CD14-positive monocyte (primary cell): Measurements from ENCODE around the gene CHFR. TPM values are rescaled to one million over a fixed set of nuclear protein-coding genes. Genes with fewer than 3 reads are reported as not detected.

Experiments used
- DNase-seq, 3 donors: peaks; one replicate each; pipeline ENCODE4 v3.0.0-alpha.2; 2011 to 2022
- H2AFZ ChIP-seq: 2 replicates; pipeline ENCODE4 v1.6.0; 2012; ENCODE audit warnings: mild to moderate bottlenecking, low read depth, low read length, inconsistent platforms; ENCODE audit not compliant: insufficient read depth, poor library complexity, severe bottlenecking
- H3K27ac ChIP-seq, 2 donors: 1 replicate in 1 of 2; 2 replicates in 1 of 2; pipeline ENCODE4 v1.5.1; 2012 to 2013; ENCODE audit warnings: low read length in 2 of 2, control low read depth in 1 of 2, inconsistent platforms in 1 of 2, low read depth in 1 of 2, mild to moderate bottlenecking in 1 of 2
- H3K27me3 ChIP-seq, 2 donors: one replicate each; pipeline versions ENCODE4 v1.6.0 to v1.6.1; 2011 to 2013; ENCODE audit warnings: low read length in 2 of 2; ENCODE audit not compliant: control insufficient read depth in 2 of 2, insufficient read depth in 2 of 2
- H3K36me3 ChIP-seq, 2 donors: replicated peaks in 1 of 2; 1 replicate in 1 of 2; 2 replicates in 1 of 2; pipeline versions ENCODE4 v1.5.1 to v1.6.1; 2012 to 2013; ENCODE audit warnings: low read length in 2 of 2, control low read depth in 1 of 2, inconsistent platforms in 1 of 2, mild to moderate bottlenecking in 1 of 2; ENCODE audit not compliant: insufficient read depth in 2 of 2, control insufficient read depth in 1 of 2
- H3K4me1 ChIP-seq, 2 donors: 1 replicate in 1 of 2; 2 replicates in 1 of 2; pipeline versions ENCODE4 v1.5.1 to v1.6.1; 2012 to 2013; ENCODE audit warnings: low read length in 2 of 2, control low read depth in 1 of 2, inconsistent platforms in 1 of 2, mild to moderate bottlenecking in 1 of 2, moderate library complexity in 1 of 2; ENCODE audit not compliant: insufficient read depth in 2 of 2, control insufficient read depth in 1 of 2
- H3K4me2 ChIP-seq: replicated peaks from 2 replicates; pipeline ENCODE3; 2012; ENCODE audit warnings: low read length, moderate library complexity, mild to moderate bottlenecking; ENCODE audit not compliant: poor library complexity, severe bottlenecking; ENCODE audit errors: extremely low read depth
- H3K4me3 ChIP-seq, 3 experiments: fragments of 200-600 bp in 1 of 3; sonication (generic) in 1 of 3; replicated peaks in 1 of 3; 1 replicate in 2 of 3; 2 replicates in 1 of 3; pipeline ENCODE4 v1.5.1; 2011 to 2013; ENCODE audit warnings: low read length in 3 of 3, mild to moderate bottlenecking in 3 of 3, control low read depth in 2 of 3, low read depth in 2 of 3, inconsistent platforms in 1 of 3, moderate library complexity in 1 of 3
- H3K79me2 ChIP-seq: 2 replicates; pipeline ENCODE4 v1.6.0; 2012; ENCODE audit warnings: mild to moderate bottlenecking, control low read depth, inconsistent platforms, low read length, moderate library complexity; ENCODE audit not compliant: insufficient read depth
- H3K9ac ChIP-seq: 2 replicates; pipeline ENCODE4 v1.6.0; 2017; ENCODE audit warnings: low read length, mild to moderate bottlenecking; ENCODE audit not compliant: insufficient read depth, poor library complexity, severe bottlenecking
- H3K9me3 ChIP-seq, 2 donors: replicated peaks in 1 of 2; 1 replicate in 1 of 2; 2 replicates in 1 of 2; pipeline versions ENCODE4 v1.5.1 to v1.6.1; 2012 to 2013; ENCODE audit warnings: low read length in 2 of 2, control low read depth in 1 of 2; ENCODE audit not compliant: control insufficient read depth in 1 of 2, insufficient read depth in 1 of 2
- H4K20me1 ChIP-seq: 2 replicates; pipeline ENCODE4 v1.6.0; 2012; ENCODE audit warnings: mild to moderate bottlenecking, low read length, control low read depth, moderate library complexity; ENCODE audit not compliant: insufficient read depth
- H3K27ac Mint-ChIP-seq, 7 donors: one replicate each; pipeline ENCODE4 v1.8.0; 2020; ENCODE audit warnings: mild to moderate bottlenecking in 7 of 7, mixed read lengths in 7 of 7, moderate library complexity in 6 of 7, inconsistent platforms in 2 of 7
- H3K27me3 Mint-ChIP-seq, 3 donors: one replicate each; pipeline ENCODE4 v1.8.0; 2021 to 2022; ENCODE audit warnings: low read depth in 3 of 3, mild to moderate bottlenecking in 3 of 3, mixed read lengths in 3 of 3, moderate library complexity in 3 of 3, inconsistent platforms in 1 of 3
- H3K36me3 Mint-ChIP-seq, 2 donors: one replicate each; pipeline ENCODE4 v1.8.0; 2020; ENCODE audit warnings: mixed read lengths in 2 of 2, inconsistent platforms in 1 of 2, mild to moderate bottlenecking in 1 of 2
- H3K4me1 Mint-ChIP-seq: one replicate; pipeline ENCODE4 v1.8.0; 2020; ENCODE audit warnings: mild to moderate bottlenecking, mixed read lengths
- H3K4me3 Mint-ChIP-seq, 2 donors: one replicate each; pipeline ENCODE4 v1.8.0; 2020; ENCODE audit warnings: mild to moderate bottlenecking in 2 of 2, mixed read lengths in 2 of 2, moderate library complexity in 1 of 2
- H3K9me3 Mint-ChIP-seq, 7 donors: one replicate each; pipeline ENCODE4 v1.8.0; 2020 to 2022; ENCODE audit warnings: mixed read lengths in 7 of 7, mild to moderate bottlenecking in 6 of 7, moderate library complexity in 6 of 7, inconsistent platforms in 2 of 7
- WGBS: methylation state at CpG from one replicate; pipeline ENCODE4 v1.1.5; 2013; ENCODE audit warnings: missing lambda C conversion rate; ENCODE audit not compliant: insufficient coverage; 5-methylcytosine and 5-hydroxymethylcytosine counted together
- intact Hi-C, 2 donors: fragments of 100-400 bp; cut with micrococcal nuclease; formaldehyde crosslinking; loops; one replicate each; pipeline versions ENCODE4 v1.15.0 to v1.15.1; 2023
- polyA plus RNA-seq, 3 donors: library from polyadenylated mRNA; depleted of rRNA in 1 of 3; unstranded in 2 of 3; stranded (reverse) in 1 of 3; fragments of 300-500 nt in 2 of 3; fragments of >200 nt in 1 of 3; fragmentation: Illumina TruSeq in 2 of 3; gene quantifications; 1 replicate in 2 of 3; 2 replicates in 1 of 3; pipeline ENCODE4 v1.2.3, GENCODE V29; 2012 to 2021
- TF ChIP-seq, protein P1 (sequence below): fragments of 200-600 bp; IDR thresholded peaks from one replicate; pipeline ENCODE4 v1.8.0; 2022; ENCODE audit warnings: antibody characterized with exemption, mild to moderate bottlenecking

CHFR gene
- polyA plus RNA-seq, 3 donors = 28.0 to 76.3 (median 39.3) TPM

DNA sequence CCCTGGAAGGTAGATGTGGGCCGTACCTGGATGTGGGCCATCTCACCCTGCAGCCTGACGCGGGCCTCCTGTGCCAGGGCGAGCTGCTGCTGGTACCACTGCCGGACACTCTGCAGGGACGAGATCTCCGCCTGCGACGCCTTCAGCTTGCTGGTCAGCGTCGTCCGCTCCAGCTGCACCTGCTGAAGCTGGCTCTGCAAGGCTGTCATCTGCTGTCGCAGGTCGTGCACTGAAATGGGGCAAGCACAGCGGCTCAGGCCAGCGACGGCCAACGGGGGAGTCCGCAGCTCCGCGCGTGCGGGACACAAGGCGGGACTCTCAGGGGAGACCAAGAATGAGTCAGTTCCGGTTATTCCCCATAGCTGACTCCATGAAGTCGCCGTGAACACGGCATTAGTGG is 85.7 kb downstream of the CHFR start:
- H3K4me2 ChIP-seq = no peak overlapping the region
- peaks cover 88 to 96% of the 10 kb centered on the region in 2 donors for H3K36me3 ChIP-seq
- Mint-ChIP-seq H3K27me3 (no peaks in the 10 kb centered on the region), H3K4me3 (no peak overlapping the region), H3K9me3 (peaks cover 0 to 2% (median 0%) of the 10 kb centered on the region in 7 donors), H3K36me3 (peaks cover 80 to 95% of the 10 kb centered on the region in 2 donors), H3K4me1 (no peaks in the 10 kb centered on the region), H3K27ac (peak overlapping the region in 1 of 7 donors; percentile 27)
- no peak overlapping the region for H3K9ac ChIP-seq
- no peaks in the 10 kb centered on the region for H3K4me1 ChIP-seq
- H3K27ac ChIP-seq = no peak overlapping the region
- no peak overlapping the region for H2AFZ ChIP-seq
- H3K9me3 ChIP-seq = no peaks in the 10 kb centered on the region
- H4K20me1 ChIP-seq = peaks cover 21% of the 10 kb centered on the region
- WGBS = 93% methylated on average over 28 of the region's 28 CpGs
- no peaks in the 10 kb centered on the region for H3K27me3 ChIP-seq
- DNase-seq = no peak
- no peak overlapping the region for H3K4me3 ChIP-seq
- TF ChIP-seq, protein P1, sequence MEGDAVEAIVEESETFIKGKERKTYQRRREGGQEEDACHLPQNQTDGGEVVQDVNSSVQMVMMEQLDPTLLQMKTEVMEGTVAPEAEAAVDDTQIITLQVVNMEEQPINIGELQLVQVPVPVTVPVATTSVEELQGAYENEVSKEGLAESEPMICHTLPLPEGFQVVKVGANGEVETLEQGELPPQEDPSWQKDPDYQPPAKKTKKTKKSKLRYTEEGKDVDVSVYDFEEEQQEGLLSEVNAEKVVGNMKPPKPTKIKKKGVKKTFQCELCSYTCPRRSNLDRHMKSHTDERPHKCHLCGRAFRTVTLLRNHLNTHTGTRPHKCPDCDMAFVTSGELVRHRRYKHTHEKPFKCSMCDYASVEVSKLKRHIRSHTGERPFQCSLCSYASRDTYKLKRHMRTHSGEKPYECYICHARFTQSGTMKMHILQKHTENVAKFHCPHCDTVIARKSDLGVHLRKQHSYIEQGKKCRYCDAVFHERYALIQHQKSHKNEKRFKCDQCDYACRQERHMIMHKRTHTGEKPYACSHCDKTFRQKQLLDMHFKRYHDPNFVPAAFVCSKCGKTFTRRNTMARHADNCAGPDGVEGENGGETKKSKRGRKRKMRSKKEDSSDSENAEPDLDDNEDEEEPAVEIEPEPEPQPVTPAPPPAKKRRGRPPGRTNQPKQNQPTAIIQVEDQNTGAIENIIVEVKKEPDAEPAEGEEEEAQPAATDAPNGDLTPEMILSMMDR = no peak
- intact Hi-C loops = no loop called here
- H3K79me2 ChIP-seq = peaks cover 12% of the 10 kb centered on the region

DNA sequence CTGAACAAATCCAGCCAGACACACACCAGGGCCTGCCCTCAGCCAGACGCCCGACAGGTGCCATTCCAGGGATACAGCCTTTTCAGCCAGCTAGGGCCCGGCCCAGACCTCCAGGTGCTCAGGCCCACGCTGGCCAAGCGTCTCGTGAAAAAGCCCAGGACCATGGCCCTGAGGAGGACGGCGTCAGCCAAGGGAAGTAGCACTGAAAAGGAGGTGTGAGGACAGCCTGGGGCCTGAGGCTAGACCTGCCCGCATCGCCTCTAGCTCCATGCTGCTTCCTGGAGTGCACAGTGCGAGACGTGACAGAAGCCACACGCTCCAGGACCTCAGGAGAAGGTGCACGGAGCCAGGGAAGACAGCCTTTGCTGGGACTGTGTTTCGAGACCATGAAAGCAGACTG is 88.6 kb downstream of the CHFR start:
- H3K4me3 Mint-ChIP-seq = no peak overlapping the region
- H3K4me1 Mint-ChIP-seq = no peaks in the 10 kb centered on the region
- 99% methylated on average over 15 of the region's 15 CpGs for WGBS
- H3K4me1 ChIP-seq = no peaks in the 10 kb centered on the region
- intact Hi-C loops = no loop called here
- no peaks in the 10 kb centered on the region for H3K9me3 ChIP-seq
- no peaks in the 10 kb centered on the region for H3K27me3 Mint-ChIP-seq
- H3K27ac Mint-ChIP-seq = no peak overlapping the region
- DNase-seq = no peak
- H3K27me3 ChIP-seq = no peaks in the 10 kb centered on the region
- H4K20me1 ChIP-seq = no peaks in the 10 kb centered on the region
- H3K79me2 ChIP-seq = no peaks in the 10 kb centered on the region
- H3K36me3 ChIP-seq = peaks cover 82 to 99% of the 10 kb centered on the region in 2 donors
- H3K36me3 Mint-ChIP-seq = peaks cover 83 to 100% of the 10 kb centered on the region in 2 donors
- H3K4me2 ChIP-seq = no peak overlapping the region
- H3K9ac ChIP-seq = no peak overlapping the region
- no peak overlapping the region for H3K27ac ChIP-seq
- H2AFZ ChIP-seq = no peak overlapping the region
- TF ChIP-seq, protein P1 = no peak
- no peak overlapping the region for H3K4me3 ChIP-seq
- H3K9me3 Mint-ChIP-seq = no peaks in the 10 kb centered on the region
